Esophagus muscularis mucosa (tissue), 4 donors: ENCODE data around the gene TMEM63B. TPM values are rescaled to one million over a fixed set of nuclear protein-coding genes. Genes with fewer than 3 reads are reported as not detected.

Experiments used
- DNase-seq: peaks from one replicate; pipeline ENCODE4 v3.0.0-alpha.2; 2017; ENCODE audit errors: extremely low spot score
- H3K27ac ChIP-seq, 4 donors: fragments of 200-600 bp; sonication (generic); replicated peaks in 1 of 4; 1 replicate in 3 of 4; 2 replicates in 1 of 4; pipeline ENCODE4 v1.5.1; 2016 to 2019; ENCODE audit warnings: mild to moderate bottlenecking in 1 of 4
- H3K27me3 ChIP-seq, 4 donors: fragments of 200-600 bp; sonication (generic); one replicate each; pipeline versions ENCODE4 v1.5.1 to v1.6.0; 2016 to 2019
- H3K36me3 ChIP-seq, 4 donors: fragments of 200-600 bp; sonication (generic); one replicate each; pipeline ENCODE4 v1.5.1; 2016 to 2019
- H3K4me1 ChIP-seq, 4 donors: fragments of 200-600 bp; sonication (generic); one replicate each; pipeline ENCODE4 v1.5.1; 2016 to 2019
- H3K4me3 ChIP-seq, 4 donors: fragments of 200-600 bp; sonication (generic); 1 replicate in 2 of 4; 2 replicates in 2 of 4; pipeline ENCODE4 v1.5.1; 2016 to 2019; ENCODE audit warnings: mild to moderate bottlenecking in 4 of 4, moderate library complexity in 1 of 4
- H3K9me3 ChIP-seq, 4 donors: fragments of 200-600 bp; sonication (generic); 1 replicate in 3 of 4; 2 replicates in 1 of 4; pipeline ENCODE4 v1.5.1; 2016 to 2019
- CTCF ChIP-seq, 3 experiments: fragments of 200-600 bp in 2 of 3; fragments of 450-650 bp in 1 of 3; sonication (generic) in 2 of 3; IDR thresholded peaks; one replicate each; pipeline ENCODE4 v1.5.1; 2017 to 2019; ENCODE audit warnings: antibody characterized with exemption in 3 of 3, mild to moderate bottlenecking in 2 of 3, moderate library complexity in 1 of 3
- EP300 ChIP-seq: sonication (generic); formaldehyde crosslinking; IDR thresholded peaks from one replicate; pipeline ENCODE4 v1.6.1; 2017; ENCODE audit warnings: antibody characterized with exemption
- POLR2A ChIP-seq: fragments of 450-650 bp; IDR thresholded peaks from one replicate; pipeline ENCODE4 v1.6.1; 2017; ENCODE audit warnings: antibody characterized with exemption, moderate library complexity, mild to moderate bottlenecking, low read depth
- POLR2AphosphoS5 ChIP-seq, 2 donors: sonication (generic); formaldehyde crosslinking; IDR thresholded peaks; one replicate each; pipeline ENCODE4 v1.6.1; 2017; ENCODE audit warnings: antibody characterized with exemption in 2 of 2
- WGBS: methylation state at CpG from one replicate; pipeline ENCODE4 v1.1.5; 2018; 5-methylcytosine and 5-hydroxymethylcytosine counted together
- intact Hi-C: fragments of 100-400 bp; cut with DNase I; formaldehyde crosslinking; loops from one replicate; pipeline ENCODE4 v1.15.1; 2023
- total RNA-seq, 4 donors: library from RNA; depleted of rRNA; stranded (reverse); fragments of >200 nt; gene quantifications; one replicate each; pipeline versions ENCODE4 v1.1.0 to v1.2.1, GENCODE V29; 2016

Gene TMEM63B
- total RNA-seq, 4 donors from 2014 or later = 18.2 to 31.1 (median 23.3) TPM

GRCh38 chr6:44162876-44163625 lies 35.7 kb downstream of the TMEM63B start:
- no peaks in the 10 kb centered on the region for H3K9me3 ChIP-seq
- no peaks in the 10 kb centered on the region for H3K36me3 ChIP-seq
- TF ChIP-seq EP300 (no peak), CTCF (IDR thresholded peaks at IDR 0.05) (no peak), POLR2A (no peak), POLR2AphosphoS5 (IDR thresholded peaks at IDR 0.05) (no peak)
- H3K4me1 ChIP-seq = no peaks in the 10 kb centered on the region
- 92% methylated on average over 6 of the region's 8 CpGs for WGBS
- intact Hi-C loops = no loop called here
- H3K27ac ChIP-seq = no peak overlapping the region
- H3K27me3 ChIP-seq = peaks cover 0 to 14% (median 0%) of the 10 kb centered on the region in 4 donors
- DNase-seq = no peak
- no peak overlapping the region for H3K4me3 ChIP-seq

- intact Hi-C loops = no loop called here
These were observed 38.8 kb downstream of the TMEM63B start for GRCh38 chr6:44166116-44166515.

GRCh38 chr6:44166591-44167184 lies 39.3 kb downstream of the TMEM63B start:
- peaks cover 0 to 6% (median 0%) of the 10 kb centered on the region in 4 donors for H3K4me1 ChIP-seq
- TF ChIP-seq POLR2A = no peak
- no peak for TF ChIP-seq EP300
- no peak for TF ChIP-seq POLR2AphosphoS5 (IDR thresholded peaks at IDR 0.05)
- no peak for TF ChIP-seq CTCF (IDR thresholded peaks at IDR 0.05)
- intact Hi-C loops = no loop called here
- no peak overlapping the region for H3K27ac ChIP-seq
- no peaks in the 10 kb centered on the region for H3K9me3 ChIP-seq
- H3K4me3 ChIP-seq = no peak overlapping the region
- H3K27me3 ChIP-seq = peaks cover 0 to 14% (median 0%) of the 10 kb centered on the region in 4 donors
- H3K36me3 ChIP-seq = no peaks in the 10 kb centered on the region
- WGBS = 62% methylated on average over 14 of the region's 16 CpGs
- DNase-seq = no peak

More at GRCh38 chr6:44166116-44166515, 38.8 kb downstream of the TMEM63B start:
- Histone ChIP-seq H3K9me3 (no peaks in the 10 kb centered on the region), H3K4me1 (peaks cover 0 to 6% (median 0%) of the 10 kb centered on the region in 4 donors), H3K36me3 (no peaks in the 10 kb centered on the region), H3K27ac (no peak overlapping the region), H3K27me3 (peaks cover 0 to 14% (median 0%) of the 10 kb centered on the region in 4 donors), H3K4me3 (no peak overlapping the region)
- WGBS = 80% methylated on average over 7 of the region's 7 CpGs
- TF ChIP-seq POLR2A (no peak), EP300 (no peak), POLR2AphosphoS5 (IDR thresholded peaks at IDR 0.05) (no peak), CTCF (IDR thresholded peaks at IDR 0.05) (no peak)
- no peak for DNase-seq

GRCh38 chr6:44167567-44167966 lies 40.2 kb downstream of the TMEM63B start:
- Histone ChIP-seq H3K36me3 (no peaks in the 10 kb centered on the region), H3K4me1 (peaks cover 0 to 7% (median 2%) of the 10 kb centered on the region in 4 donors), H3K9me3 (no peaks in the 10 kb centered on the region), H3K4me3 (no peak overlapping the region), H3K27ac (no peak overlapping the region), H3K27me3 (peaks cover 0 to 14% (median 0%) of the 10 kb centered on the region in 4 donors)
- no peak for DNase-seq
- 88% methylated on average over 1 of the region's 1 CpG for WGBS
- TF ChIP-seq POLR2AphosphoS5 (IDR thresholded peaks at IDR 0.05) = no peak
- TF ChIP-seq CTCF (IDR thresholded peaks at IDR 0.05) = no peak
- TF ChIP-seq EP300 = no peak
- no peak for TF ChIP-seq POLR2A
- intact Hi-C loops = no loop called here
